NCI-H345 treated with DMSO at 0.1 percent for 48 hours (cell line): ENCODE results near the gene SLC29A3.
"Not testable (repeated sequence)": the region's sequence is repeated elsewhere in the genome, so short reads cannot be mapped to it uniquely, and the experiment has no call there.

Source experiments
- DNase-seq: peaks from one replicate; lab custom pipeline; 2025; ENCODE audit not compliant: unreplicated experiment; lab: John Stamatoyannopoulos, UW

SLC29A3 gene

GRCh38 chr10:71344993-71345480 is 26.0 kb downstream of the SLC29A3 start:
- peak; percentile 29 for DNase-seq

DNA sequence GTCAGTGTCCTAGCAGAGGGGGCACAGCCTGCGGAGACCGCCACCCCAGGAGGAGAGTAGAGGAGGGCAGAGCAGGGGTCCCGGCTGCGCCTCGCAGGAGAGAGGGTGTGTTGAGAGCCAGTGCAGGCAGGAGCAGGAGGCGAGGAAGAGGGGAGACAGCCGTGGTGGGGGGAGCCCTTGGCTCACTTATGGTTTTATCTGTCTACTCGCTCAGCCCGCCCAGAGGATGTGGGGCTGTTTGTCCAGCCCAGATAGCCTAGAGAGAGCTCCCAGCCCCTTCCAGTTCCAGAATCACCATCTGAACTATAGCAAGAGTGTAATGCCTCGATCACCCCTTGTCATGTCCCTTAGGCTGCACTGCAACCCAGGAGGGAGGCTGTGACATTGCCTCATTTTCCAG is 26.6 kb downstream of the SLC29A3 start:
- DNase-seq: no peak

DNA sequence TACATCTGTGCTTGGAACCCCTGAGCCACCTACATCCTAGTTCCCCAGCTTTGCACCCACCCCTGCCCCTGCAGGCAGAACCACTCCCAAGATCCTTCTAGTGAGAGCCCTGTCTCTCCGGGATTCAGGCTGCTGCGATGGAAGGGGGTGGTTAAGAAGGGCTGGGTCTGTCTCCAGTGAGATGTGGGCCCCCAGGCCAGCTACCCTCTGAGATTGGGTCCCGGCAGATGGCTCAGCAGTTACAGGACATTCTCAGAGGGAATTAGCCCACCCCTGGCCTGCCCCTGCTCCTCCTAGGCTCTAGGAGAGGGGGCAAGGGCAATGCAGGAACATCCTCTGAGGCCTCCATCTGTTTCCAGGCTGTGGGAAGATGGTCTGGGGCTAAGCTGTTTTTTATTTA is 27.7 kb downstream of the SLC29A3 start:
- no peak for DNase-seq

DNA sequence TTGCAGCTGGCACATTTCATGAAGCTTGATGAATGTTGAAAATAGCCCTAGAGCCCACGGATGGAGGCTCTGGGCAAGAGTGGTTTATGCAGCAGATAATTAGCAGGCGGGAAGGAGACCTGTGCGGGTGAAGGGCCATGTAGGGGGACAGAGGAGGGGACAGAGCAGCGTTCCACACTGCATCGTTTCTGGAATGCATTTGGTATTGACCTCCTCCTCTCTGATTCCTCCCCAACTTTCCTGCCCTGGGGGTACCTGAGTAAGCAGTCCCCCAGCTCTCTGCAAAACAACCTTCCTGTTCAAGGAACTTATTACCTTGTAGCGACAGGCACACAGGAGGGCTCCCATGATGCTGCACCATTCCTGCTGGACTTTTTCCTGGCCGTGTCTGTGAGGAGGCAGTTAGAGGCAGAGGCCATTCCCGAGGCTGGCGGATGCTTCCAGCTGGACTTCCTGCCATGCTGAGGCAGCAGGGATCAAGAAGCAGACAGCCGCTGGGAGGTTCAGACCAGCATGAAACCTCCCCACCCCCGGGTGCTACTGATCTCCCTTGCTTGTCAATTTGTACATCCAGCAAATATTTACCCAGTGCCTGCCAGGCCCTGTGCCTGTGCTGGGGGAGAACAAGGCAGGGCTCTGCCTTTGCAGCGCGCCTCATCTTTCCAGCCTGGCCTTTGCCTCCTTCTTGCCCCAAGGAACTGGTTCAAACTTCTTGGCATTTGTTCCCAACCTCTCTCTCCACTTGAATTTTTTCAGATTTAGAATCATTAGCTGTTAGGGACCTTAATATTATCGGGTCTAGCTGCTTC is 28.7 kb downstream of the SLC29A3 start:
- peak; percentile 63 for DNase-seq

DNA sequence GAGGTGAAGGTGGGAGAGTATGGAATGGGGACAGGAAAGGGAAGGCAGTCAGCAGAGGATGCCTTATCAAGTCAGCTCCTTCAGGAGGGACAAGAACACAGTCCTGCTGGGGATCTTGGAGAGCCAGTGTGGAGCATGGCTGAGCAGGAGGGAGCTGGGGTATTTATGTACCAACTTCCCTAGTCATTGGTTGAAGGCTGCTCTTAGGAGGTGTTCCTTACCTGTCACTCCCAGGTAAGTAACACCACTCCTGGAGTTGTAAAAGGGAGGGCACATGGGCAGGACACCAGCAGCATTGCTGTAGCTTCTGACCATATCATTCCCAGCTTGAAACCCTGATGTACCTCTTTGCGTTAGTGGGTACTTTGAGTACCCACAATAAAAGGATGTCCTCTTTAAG is 29.8 kb downstream of the SLC29A3 start:
- no peak for DNase-seq

- DNase-seq: no peak
Observed at GRCh38 chr10:71349406-71349805, 30.3 kb downstream of the SLC29A3 start.

- DNase-seq: peak; percentile 88
Observed at GRCh38 chr10:71351087-71351486, 32.0 kb downstream of the SLC29A3 start.

DNA sequence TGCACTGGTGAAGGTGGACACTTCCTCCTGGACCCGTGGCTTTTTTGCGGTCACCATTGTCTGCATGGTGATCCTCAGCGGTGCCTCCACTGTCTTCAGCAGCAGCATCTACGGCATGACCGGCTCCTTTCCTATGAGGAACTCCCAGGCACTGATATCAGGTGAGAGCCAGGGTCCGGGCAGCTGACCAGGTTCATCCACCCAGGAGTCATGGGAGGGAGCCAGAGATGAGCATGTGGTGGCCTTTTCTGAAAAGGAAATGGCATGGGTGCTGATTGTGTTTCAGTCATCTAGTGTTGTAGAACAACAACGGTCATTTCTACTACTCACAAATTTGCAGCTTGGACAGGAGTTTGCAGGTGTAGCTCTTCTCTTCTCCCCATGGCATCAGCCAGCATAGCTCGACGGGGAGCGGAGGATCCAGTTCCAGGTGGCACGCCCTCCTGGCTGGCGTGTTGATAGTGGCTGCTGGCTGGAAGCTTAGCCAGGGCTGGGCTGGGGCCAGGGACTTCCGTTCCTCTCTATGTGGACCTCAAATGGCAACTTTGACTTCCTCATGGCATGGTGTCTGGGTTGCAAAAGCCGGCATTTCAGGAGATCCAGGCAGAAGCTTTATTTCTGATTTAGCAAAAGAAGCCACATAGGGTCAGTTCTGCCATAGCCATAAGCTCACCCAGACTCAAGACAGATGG is 32.7 kb downstream of the SLC29A3 start:
- DNase-seq: peak; percentile 55

GRCh38 chr10:71353639-71354038 is 34.6 kb downstream of the SLC29A3 start:
- no peak for DNase-seq

DNA sequence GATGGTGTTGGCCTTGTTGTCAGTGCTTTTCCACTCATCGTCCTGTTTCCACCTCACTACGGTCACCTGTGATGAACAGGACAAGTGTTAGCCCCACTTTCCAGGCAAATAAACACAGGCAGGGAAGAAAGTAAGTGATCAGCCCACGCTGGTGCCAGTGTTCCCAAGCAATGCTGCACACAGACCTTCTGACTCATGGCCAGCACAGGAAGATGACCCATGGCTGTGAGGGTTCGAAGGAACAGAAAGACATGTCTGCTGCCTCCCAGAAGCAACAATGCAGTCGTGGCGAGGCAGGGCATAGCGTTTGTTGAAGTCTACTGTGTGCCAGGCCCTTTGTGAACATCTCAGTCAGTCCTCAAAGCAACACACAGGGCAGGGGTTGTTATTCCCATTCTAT is 35.7 kb downstream of the SLC29A3 start:
- no peak for DNase-seq

- DNase-seq: no peak
Observed at GRCh38 chr10:71355886-71356285, 36.8 kb downstream of the SLC29A3 start.

DNA sequence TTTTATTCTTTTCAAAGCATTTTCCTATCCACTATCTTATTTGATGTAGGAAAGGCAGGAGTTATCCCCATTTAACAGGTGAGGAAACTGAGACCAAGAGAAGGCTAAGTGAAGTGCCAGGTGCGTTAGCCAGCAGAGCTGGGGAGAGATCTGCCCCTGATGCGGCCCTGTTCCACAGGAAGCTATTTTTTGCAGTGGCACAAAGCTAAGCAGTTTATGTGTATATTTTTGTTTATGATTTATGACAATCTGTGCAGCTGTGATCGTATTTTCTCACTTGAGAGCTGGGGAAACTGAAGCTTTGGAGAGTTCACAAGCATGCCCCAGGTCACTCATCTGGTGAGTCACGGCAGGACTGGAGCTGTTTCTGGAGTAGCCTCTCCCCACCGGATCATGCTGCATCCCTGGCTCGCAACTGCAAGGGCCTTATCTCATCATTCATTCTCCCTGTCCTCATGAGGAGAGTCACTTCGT is 38.8 kb downstream of the SLC29A3 start:
- DNase-seq: no peak

DNA sequence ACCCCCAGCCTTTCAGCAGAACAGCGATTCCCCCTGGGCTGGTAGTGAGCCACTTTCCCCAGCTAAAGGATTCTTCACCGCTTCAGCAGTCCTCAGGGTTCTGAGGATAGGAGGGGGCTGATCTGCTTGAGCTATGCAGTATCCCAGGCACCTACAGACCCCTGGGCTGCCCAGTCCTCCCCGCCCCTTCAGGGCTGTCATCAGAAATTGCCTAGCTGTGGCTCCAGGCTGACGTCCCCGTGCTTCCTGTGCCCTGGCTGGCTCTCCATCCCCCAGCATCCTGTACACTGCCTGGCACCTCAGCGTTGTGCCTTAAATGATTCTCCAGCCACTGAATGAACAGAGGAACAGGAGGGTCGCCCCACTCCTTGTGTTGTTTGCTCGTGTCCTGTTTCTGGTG is 39.2 kb downstream of the SLC29A3 start:
- DNase-seq: no peak

DNA sequence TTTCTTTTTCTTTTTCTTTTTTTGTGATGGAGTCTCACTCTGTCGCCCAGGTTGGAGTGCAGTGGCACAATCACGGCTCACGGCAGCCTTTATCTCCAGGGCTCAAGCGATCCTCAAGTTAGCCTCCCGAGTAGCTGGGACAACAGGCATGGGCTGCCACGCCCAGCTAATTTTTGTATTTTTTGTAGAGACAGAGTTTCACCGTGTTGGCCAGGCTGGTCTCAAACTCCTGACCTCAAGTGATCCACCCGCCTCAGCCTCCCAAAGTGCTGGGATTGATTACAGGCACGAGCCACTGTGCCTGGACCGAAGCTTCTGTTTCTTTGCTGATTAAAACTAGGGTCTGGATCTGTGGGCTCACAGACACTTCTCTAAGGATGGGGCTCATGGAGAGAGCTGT is 39.8 kb downstream of the SLC29A3 start:
- DNase-seq: not testable (repeated sequence)

DNA sequence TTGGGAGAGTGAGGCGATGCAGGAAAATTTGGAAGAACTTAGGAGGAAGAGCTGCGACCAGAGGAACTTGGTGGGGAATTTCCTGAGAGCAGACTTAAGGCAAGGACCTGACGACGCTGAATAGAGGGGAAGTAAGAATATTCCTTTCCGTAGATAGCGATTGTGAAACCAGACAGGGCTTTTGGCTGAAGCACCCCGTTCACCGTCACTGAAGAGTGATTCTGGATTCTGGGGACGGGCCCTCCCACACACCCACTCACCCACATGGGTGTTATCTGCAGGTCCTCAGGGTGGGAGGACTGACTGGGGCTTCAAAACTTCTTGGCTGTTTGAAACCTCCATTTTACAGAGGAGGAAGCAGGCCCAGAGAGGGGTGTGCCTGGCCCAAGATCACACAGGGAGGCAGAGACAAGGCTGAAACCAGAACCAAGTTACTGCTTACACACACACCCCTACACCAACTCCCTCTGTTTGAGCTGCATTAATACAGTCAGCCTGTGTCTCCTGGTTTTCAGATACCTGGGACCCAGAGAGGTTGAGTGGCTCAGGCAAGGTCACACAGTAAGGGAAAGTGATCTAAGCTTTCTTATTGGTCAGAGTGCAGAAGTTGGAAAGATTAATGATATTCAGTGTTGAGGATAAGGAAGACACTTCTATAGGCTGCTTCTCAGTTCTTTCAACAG is 40.4 kb downstream of the SLC29A3 start:
- DNase-seq: no peak

DNA sequence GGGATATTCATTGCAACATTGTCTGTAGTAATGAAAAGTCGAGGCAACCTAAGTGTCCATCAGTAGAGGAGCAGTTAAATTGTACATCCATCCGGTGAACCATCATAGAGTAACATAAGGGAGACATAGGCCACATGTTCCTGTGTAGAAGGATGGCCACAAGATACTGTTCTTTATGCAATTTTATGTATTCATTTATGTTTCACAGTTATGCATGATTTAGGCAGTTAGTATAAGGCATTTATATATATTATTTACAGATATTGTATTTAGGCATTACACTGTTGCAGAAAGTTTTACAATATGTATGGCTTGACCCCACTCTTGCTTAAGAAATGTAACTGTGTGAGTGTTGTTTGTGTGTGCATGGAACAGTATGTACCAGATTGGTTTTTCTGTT is 41.7 kb downstream of the SLC29A3 start:
- no peak for DNase-seq

DNA sequence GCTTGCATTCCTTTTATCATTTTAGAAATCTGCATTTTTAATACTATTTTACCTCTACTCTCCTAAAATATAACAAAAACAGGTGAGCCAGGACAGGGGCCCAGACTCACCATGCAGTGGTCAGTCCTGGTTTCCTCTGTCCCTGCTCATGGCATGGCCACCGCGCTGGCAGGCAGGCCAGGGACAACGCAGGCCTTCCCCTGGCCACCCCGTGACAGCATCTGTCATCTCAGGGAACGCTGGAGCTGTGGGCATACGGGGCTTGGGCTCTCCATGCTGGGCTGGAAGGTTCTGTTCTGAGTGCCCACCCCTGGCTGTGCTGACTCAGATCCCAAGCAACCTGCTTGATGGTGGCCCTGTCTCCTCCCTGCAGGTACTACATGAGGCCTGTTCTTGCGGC is 42.5 kb downstream of the SLC29A3 start:
- no peak for DNase-seq

DNA sequence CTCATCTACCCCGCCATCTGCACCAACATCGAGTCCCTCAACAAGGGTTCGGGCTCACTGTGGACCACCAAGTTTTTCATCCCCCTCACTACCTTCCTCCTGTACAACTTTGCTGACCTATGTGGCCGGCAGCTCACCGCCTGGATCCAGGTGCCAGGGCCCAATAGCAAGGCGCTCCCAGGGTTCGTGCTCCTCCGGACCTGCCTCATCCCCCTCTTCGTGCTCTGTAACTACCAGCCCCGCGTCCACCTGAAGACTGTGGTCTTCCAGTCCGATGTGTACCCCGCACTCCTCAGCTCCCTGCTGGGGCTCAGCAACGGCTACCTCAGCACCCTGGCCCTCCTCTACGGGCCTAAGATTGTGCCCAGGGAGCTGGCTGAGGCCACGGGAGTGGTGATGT is 43.1 kb downstream of the SLC29A3 start:
- no peak for DNase-seq

- DNase-seq: no peak
Observed at GRCh38 chr10:71363936-71364335, 44.9 kb downstream of the SLC29A3 start.

- no peak for DNase-seq
Observed at GRCh38 chr10:71365366-71365765, 46.3 kb downstream of the SLC29A3 start.

DNA sequence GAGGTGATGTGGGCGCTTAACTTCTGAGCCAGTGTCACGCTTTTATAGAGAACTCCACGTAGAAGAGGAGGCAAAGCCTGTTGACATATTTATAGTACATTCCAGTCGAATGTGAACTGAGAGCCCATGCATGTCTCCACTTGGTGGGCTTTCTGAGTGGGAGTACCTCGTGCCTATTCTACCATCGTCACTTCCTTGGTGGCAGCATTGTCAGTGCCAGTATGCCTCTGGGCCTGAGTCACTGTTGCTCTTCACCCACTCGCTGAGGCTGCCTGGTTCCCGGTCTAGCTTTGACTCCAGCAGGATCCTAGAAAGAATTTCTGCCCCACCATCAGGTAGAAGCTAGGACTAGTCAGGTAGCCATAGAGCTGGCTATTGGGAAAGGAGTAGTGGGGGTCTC is 47.6 kb downstream of the SLC29A3 start:
- no peak for DNase-seq

- no peak for DNase-seq
Observed at GRCh38 chr10:71367271-71367670, 48.2 kb downstream of the SLC29A3 start.
